Peyer's patch (tissue), 4 donors: ENCODE data around the gene FER. TPM values are rescaled to one million over a fixed set of nuclear protein-coding genes. Genes with fewer than 3 reads are reported as not detected.
A peak's percentile ranks its signal among the peaks of the same experiment; 100 is the strongest.

ENCODE experiments used
- DNase-seq, 3 donors: peaks; one replicate each; pipeline ENCODE4 v3.0.0-alpha.2; 2017 to 2019
- H3K27ac ChIP-seq, 4 donors: fragments of 200-600 bp; sonication (generic); one replicate each; pipeline ENCODE4 v1.5.1; 2016 to 2019
- H3K27me3 ChIP-seq, 2 donors: fragments of 200-600 bp; sonication (generic); one replicate each; pipeline ENCODE4 v1.5.1; 2019
- H3K36me3 ChIP-seq, 3 donors: fragments of 200-600 bp; sonication (generic); one replicate each; pipeline ENCODE4 v1.5.1; 2016 to 2019
- H3K4me1 ChIP-seq, 4 donors: fragments of 200-600 bp; sonication (generic); one replicate each; pipeline ENCODE4 v1.5.1; 2016 to 2019
- H3K4me3 ChIP-seq, 4 donors: fragments of 200-600 bp; sonication (generic); 1 replicate in 3 of 4; 2 replicates in 1 of 4; pipeline ENCODE4 v1.5.1; 2016 to 2019; ENCODE audit warnings: mild to moderate bottlenecking in 1 of 4
- H3K9me3 ChIP-seq, 4 donors: fragments of 200-600 bp; sonication (generic); one replicate each; pipeline ENCODE4 v1.5.1; 2016 to 2019; ENCODE audit warnings: mild to moderate bottlenecking in 1 of 4
- CTCF ChIP-seq, 6 experiments: fragments of 450-650 bp in 4 of 6; fragments of 200-600 bp in 2 of 6; sonication (generic) in 1 of 6; IDR thresholded peaks; one replicate each; pipeline ENCODE4 v1.5.1; 2017 to 2019; ENCODE audit warnings: antibody characterized with exemption in 6 of 6, mild to moderate bottlenecking in 3 of 6, moderate library complexity in 1 of 6
- POLR2A ChIP-seq, 2 donors: fragments of 450-650 bp; IDR thresholded peaks; one replicate each; pipeline ENCODE4 v1.5.1; 2017; ENCODE audit warnings: antibody characterized with exemption in 2 of 2, mild to moderate bottlenecking in 2 of 2, moderate library complexity in 2 of 2
- total RNA-seq, 4 donors: library from RNA; depleted of rRNA; stranded (reverse); fragments of >200 nt; gene quantifications; one replicate each; pipeline ENCODE4 v1.1.0, GENCODE V29; 2016

Gene FER
- total RNA-seq, 4 donors from 2014 or later = 8.4 to 104 (median 12.5) TPM

- TF ChIP-seq POLR2A (IDR thresholded peaks at IDR 0.05) (no peak), CTCF (IDR thresholded peaks at IDR 0.05) (no peak)
- H3K27ac ChIP-seq = no peak overlapping the region
- peaks cover 0 to 9% (median 0%) of the 10 kb centered on the region in 3 donors for H3K36me3 ChIP-seq
- peaks cover 0 to 4% (median 2%) of the 10 kb centered on the region in 4 donors for H3K4me1 ChIP-seq
- no peak for DNase-seq
- no peaks in the 10 kb centered on the region for H3K9me3 ChIP-seq
- no peaks in the 10 kb centered on the region for H3K27me3 ChIP-seq
- no peak overlapping the region for H3K4me3 ChIP-seq
Measured at GRCh38 chr5:109186759-109187158, 439.1 kb downstream of the FER start.

DNA sequence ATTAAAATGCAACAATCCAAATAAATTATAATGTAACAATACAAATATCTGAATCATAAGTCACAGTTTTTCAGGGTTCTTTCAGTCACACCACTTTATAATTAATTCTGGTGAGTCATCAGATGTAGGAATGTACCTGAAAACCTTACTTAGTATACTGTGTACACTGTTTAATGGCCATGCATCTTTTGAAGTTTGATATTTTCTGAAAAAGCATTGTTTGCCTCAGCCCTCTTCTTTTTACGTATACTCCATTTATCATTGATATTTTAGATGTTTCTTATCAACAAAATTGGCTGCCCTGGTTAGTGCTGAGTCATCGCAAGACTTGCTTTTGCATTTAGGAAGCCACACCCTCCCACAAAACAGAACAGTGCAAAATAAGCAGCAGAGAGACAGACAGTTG is 443.5 kb downstream of the FER start:
- peaks cover 0 to 9% (median 0%) of the 10 kb centered on the region in 3 donors for H3K36me3 ChIP-seq
- H3K9me3 ChIP-seq = no peaks in the 10 kb centered on the region
- H3K27ac ChIP-seq = no peak overlapping the region
- no peaks in the 10 kb centered on the region for H3K27me3 ChIP-seq
- peaks cover 0 to 7% (median 2%) of the 10 kb centered on the region in 4 donors for H3K4me1 ChIP-seq
- no peak for DNase-seq
- H3K4me3 ChIP-seq = no peak overlapping the region
- TF ChIP-seq POLR2A (IDR thresholded peaks at IDR 0.05) (no peak), CTCF (IDR thresholded peaks at IDR 0.05) (no peak)

GRCh38 chr5:109192027-109192426 is 444.3 kb downstream of the FER start:
- TF ChIP-seq POLR2A (IDR thresholded peaks at IDR 0.05) (no peak), CTCF (IDR thresholded peaks at IDR 0.05) (no peak)
- no peaks in the 10 kb centered on the region for H3K27me3 ChIP-seq
- peaks cover 0 to 7% (median 2%) of the 10 kb centered on the region in 4 donors for H3K4me1 ChIP-seq
- no peaks in the 10 kb centered on the region for H3K9me3 ChIP-seq
- H3K4me3 ChIP-seq = no peak overlapping the region
- peaks cover 0 to 9% (median 0%) of the 10 kb centered on the region in 3 donors for H3K36me3 ChIP-seq
- DNase-seq = no peak
- H3K27ac ChIP-seq = no peak overlapping the region

GRCh38 chr5:109192555-109193281 is 445.0 kb downstream of the FER start:
- no peak overlapping the region for H3K27ac ChIP-seq
- TF ChIP-seq POLR2A (IDR thresholded peaks at IDR 0.05) (no peak), CTCF (IDR thresholded peaks at IDR 0.05) (peak in 2 of 6 experiments; percentile 24 to 30)
- H3K36me3 ChIP-seq = peaks cover 0 to 5% (median 0%) of the 10 kb centered on the region in 3 donors
- no peak overlapping the region for H3K4me3 ChIP-seq
- no peaks in the 10 kb centered on the region for H3K27me3 ChIP-seq
- no peaks in the 10 kb centered on the region for H3K9me3 ChIP-seq
- H3K4me1 ChIP-seq = peaks cover 0 to 7% (median 2%) of the 10 kb centered on the region in 4 donors
- DNase-seq = peak in 1 of 3 donors; percentile 52

DNA sequence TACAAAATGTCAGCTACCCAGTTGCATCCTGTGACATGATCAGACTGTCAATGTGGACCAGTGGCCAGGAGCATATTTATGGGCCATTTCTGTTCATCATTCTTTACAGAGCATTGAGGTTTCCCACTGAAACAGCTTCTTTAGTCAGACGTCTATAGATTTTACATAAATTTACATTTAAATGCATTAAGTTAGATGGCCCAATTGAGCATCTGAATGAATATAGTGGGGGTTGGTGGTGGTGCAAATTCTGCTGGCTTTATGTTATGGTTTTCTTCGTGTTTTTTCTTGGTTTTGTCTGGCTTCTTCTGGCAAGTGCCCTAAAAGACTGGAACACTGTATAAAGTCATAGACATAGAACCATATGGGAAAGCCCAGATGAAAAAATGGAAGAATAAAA is 448.0 kb downstream of the FER start:
- Histone ChIP-seq H3K27me3 (no peaks in the 10 kb centered on the region), H3K4me1 (peaks cover 0 to 7% (median 2%) of the 10 kb centered on the region in 4 donors), H3K36me3 (no peaks in the 10 kb centered on the region), H3K27ac (no peak overlapping the region), H3K4me3 (no peak overlapping the region), H3K9me3 (no peaks in the 10 kb centered on the region)
- no peak for DNase-seq
- TF ChIP-seq CTCF (IDR thresholded peaks at IDR 0.05) = no peak
- no peak for TF ChIP-seq POLR2A (IDR thresholded peaks at IDR 0.05)
